Transverse colon (tissue), 4 donors: ENCODE data around the gene SLITRK2.

Experiments used
- POLR2AphosphoS5 ChIP-seq, 3 donors: sonication (generic); formaldehyde crosslinking; IDR thresholded peaks; one replicate each; pipeline ENCODE4 v1.6.1; 2016; ENCODE audit warnings: antibody characterized with exemption in 3 of 3
- TF ChIP-seq, protein P1 (sequence below), 5 experiments: fragments of 200-600 bp in 3 of 5; fragments of 450-650 bp in 2 of 5; sonication (generic) in 3 of 5; IDR thresholded peaks; 1 replicate in 2 of 5; 2 replicates in 3 of 5; pipeline ENCODE4 v1.5.1; 2016 to 2017; ENCODE audit warnings: antibody characterized with exemption in 5 of 5, inconsistent platforms in 3 of 5, mild to moderate bottlenecking in 2 of 5, moderate library complexity in 1 of 5

- no peak for TF ChIP-seq POLR2AphosphoS5 (IDR thresholded peaks at IDR 0.05)
- TF ChIP-seq, protein P1, sequence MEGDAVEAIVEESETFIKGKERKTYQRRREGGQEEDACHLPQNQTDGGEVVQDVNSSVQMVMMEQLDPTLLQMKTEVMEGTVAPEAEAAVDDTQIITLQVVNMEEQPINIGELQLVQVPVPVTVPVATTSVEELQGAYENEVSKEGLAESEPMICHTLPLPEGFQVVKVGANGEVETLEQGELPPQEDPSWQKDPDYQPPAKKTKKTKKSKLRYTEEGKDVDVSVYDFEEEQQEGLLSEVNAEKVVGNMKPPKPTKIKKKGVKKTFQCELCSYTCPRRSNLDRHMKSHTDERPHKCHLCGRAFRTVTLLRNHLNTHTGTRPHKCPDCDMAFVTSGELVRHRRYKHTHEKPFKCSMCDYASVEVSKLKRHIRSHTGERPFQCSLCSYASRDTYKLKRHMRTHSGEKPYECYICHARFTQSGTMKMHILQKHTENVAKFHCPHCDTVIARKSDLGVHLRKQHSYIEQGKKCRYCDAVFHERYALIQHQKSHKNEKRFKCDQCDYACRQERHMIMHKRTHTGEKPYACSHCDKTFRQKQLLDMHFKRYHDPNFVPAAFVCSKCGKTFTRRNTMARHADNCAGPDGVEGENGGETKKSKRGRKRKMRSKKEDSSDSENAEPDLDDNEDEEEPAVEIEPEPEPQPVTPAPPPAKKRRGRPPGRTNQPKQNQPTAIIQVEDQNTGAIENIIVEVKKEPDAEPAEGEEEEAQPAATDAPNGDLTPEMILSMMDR (IDR thresholded peaks at IDR 0.05) = no peak
Measured at GRCh38 chrX:145821291-145821897, 3.8 kb downstream of the SLITRK2 start.
